ENCODE measurements around the gene DCDC2C.

The DCDC2C gene

GRCh38 chr2:3737128-3737527, 33.8 kb downstream of the DCDC2C start:
- H3K27ac ChIP-seq (ENCODE audit: low read length) = no peak overlapping the region
- H3K36me3 ChIP-seq (ENCODE audit: insufficient read depth, low read length) = no peaks in the 10 kb centered on the region
- no peaks in the 10 kb centered on the region for H3K4me1 ChIP-seq (ENCODE audit: insufficient read depth, low read length)
- H3K9me3 ChIP-seq (ENCODE audit: insufficient read depth, low read length, severe bottlenecking) = no peaks in the 10 kb centered on the region
- no peak overlapping the region for H3K9ac ChIP-seq (ENCODE audit: low read depth, low read length)
- no peak overlapping the region for H3K4me3 ChIP-seq (ENCODE audit: low read depth in 1 of 2, low read length in 2 of 2)
- no peak overlapping the region for H2AFZ ChIP-seq (ENCODE audit: low read depth, low read length)
- no peak overlapping the region for H3K4me2 ChIP-seq (ENCODE audit: insufficient read depth, low read length)
- DNase-seq (no peak), ATAC-seq (ENCODE audit: insufficient read depth, low read depth) (no peak)
- H3K27me3 ChIP-seq (ENCODE audit: insufficient read depth, low read length, poor library complexity) = peaks cover 8% of the 10 kb centered on the region
- no peaks in the 10 kb centered on the region for H3K79me2 ChIP-seq (ENCODE audit: insufficient read depth, low read length)
- TF ChIP-seq EZH2 (IDR thresholded peaks at IDR 0.05; ENCODE audit: borderline replicate concordance, low read depth, low read length, severe bottlenecking) = no peak
- no peak for TF ChIP-seq CTCF (IDR thresholded peaks at IDR 0.05; ENCODE audit: borderline replicate concordance, extremely low read depth, low read length, poor library complexity, severe bottlenecking)
- no peaks in the 10 kb centered on the region for H4K20me1 ChIP-seq (ENCODE audit: insufficient read depth, low read length)

- no peak for ATAC-seq (ENCODE audit: insufficient read depth, low read depth)
- Histone ChIP-seq H3K27me3 (ENCODE audit: insufficient read depth, low read length, poor library complexity) (peaks cover 3% of the 10 kb centered on the region), H2AFZ (ENCODE audit: low read depth, low read length) (no peak overlapping the region)
Measured at GRCh38 chr2:3738454-3738853, 35.1 kb downstream of the DCDC2C start.

GRCh38 chr2:3739313-3739712, 35.9 kb downstream of the DCDC2C start:
- Histone ChIP-seq H3K27me3 (ENCODE audit: insufficient read depth, low read length, poor library complexity) (no peaks in the 10 kb centered on the region), H3K27ac (ENCODE audit: low read length) (no peak overlapping the region), H4K20me1 (ENCODE audit: insufficient read depth, low read length) (no peaks in the 10 kb centered on the region), H3K9me3 (ENCODE audit: insufficient read depth, low read length, severe bottlenecking) (no peaks in the 10 kb centered on the region), H2AFZ (ENCODE audit: low read depth, low read length) (no peak overlapping the region), H3K4me2 (ENCODE audit: insufficient read depth, low read length) (no peak overlapping the region), H3K4me1 (ENCODE audit: insufficient read depth, low read length) (no peaks in the 10 kb centered on the region), H3K4me3 (ENCODE audit: low read depth in 1 of 2, low read length in 2 of 2) (no peak overlapping the region), H3K9ac (ENCODE audit: low read depth, low read length) (no peak overlapping the region), H3K36me3 (ENCODE audit: insufficient read depth, low read length) (no peaks in the 10 kb centered on the region), H3K79me2 (ENCODE audit: insufficient read depth, low read length) (no peaks in the 10 kb centered on the region)
- DNase-seq (no peak), ATAC-seq (ENCODE audit: insufficient read depth, low read depth) (no peak)
- TF ChIP-seq EZH2 (IDR thresholded peaks at IDR 0.05; ENCODE audit: borderline replicate concordance, low read depth, low read length, severe bottlenecking) (no peak), CTCF (IDR thresholded peaks at IDR 0.05; ENCODE audit: borderline replicate concordance, extremely low read depth, low read length, poor library complexity, severe bottlenecking) (no peak)

More at GRCh38 chr2:3738454-3738853, 35.1 kb downstream of the DCDC2C start:
- Histone ChIP-seq H3K9ac (ENCODE audit: low read depth, low read length) (no peak overlapping the region), H3K79me2 (ENCODE audit: insufficient read depth, low read length) (no peaks in the 10 kb centered on the region), H3K27ac (ENCODE audit: low read length) (no peak overlapping the region), H3K4me2 (ENCODE audit: insufficient read depth, low read length) (no peak overlapping the region), H3K9me3 (ENCODE audit: insufficient read depth, low read length, severe bottlenecking) (no peaks in the 10 kb centered on the region), H3K4me3 (ENCODE audit: low read depth in 1 of 2, low read length in 2 of 2) (no peak overlapping the region), H3K4me1 (ENCODE audit: insufficient read depth, low read length) (no peaks in the 10 kb centered on the region), H4K20me1 (ENCODE audit: insufficient read depth, low read length) (no peaks in the 10 kb centered on the region), H3K36me3 (ENCODE audit: insufficient read depth, low read length) (no peaks in the 10 kb centered on the region)
- DNase-seq = peak; percentile 19
- TF ChIP-seq CTCF (IDR thresholded peaks at IDR 0.05; ENCODE audit: borderline replicate concordance, extremely low read depth, low read length, poor library complexity, severe bottlenecking) (peak; percentile 16), EZH2 (IDR thresholded peaks at IDR 0.05; ENCODE audit: borderline replicate concordance, low read depth, low read length, severe bottlenecking) (no peak)

DNA sequence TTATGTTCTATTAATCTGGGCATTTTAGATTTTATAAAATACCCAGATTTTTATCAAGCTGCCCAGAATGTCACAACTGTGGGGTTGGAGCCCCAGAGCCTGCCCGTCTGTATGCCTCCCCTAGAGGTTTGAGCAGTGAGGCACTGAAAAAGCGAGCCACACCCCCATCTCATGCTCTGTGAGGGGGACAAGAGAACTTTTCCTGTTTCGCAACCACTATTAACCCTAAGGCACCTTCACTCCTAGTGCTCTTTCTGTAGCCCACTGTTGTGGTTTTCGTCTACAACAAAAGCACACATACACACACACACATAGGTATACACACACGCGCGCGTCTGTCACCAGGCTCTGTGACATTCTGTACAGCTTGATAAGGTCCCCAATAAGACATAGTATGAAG, 38.0 kb downstream of the DCDC2C start:
- Histone ChIP-seq H2AFZ (ENCODE audit: low read depth, low read length) (no peak overlapping the region), H3K4me3 (ENCODE audit: low read depth in 1 of 2, low read length in 2 of 2) (no peak overlapping the region), H3K36me3 (ENCODE audit: insufficient read depth, low read length) (no peaks in the 10 kb centered on the region), H3K4me2 (ENCODE audit: insufficient read depth, low read length) (no peak overlapping the region), H3K27me3 (ENCODE audit: insufficient read depth, low read length, poor library complexity) (no peaks in the 10 kb centered on the region), H3K9ac (ENCODE audit: low read depth, low read length) (no peak overlapping the region), H3K27ac (ENCODE audit: low read length) (no peak overlapping the region), H3K79me2 (ENCODE audit: insufficient read depth, low read length) (no peaks in the 10 kb centered on the region), H3K4me1 (ENCODE audit: insufficient read depth, low read length) (no peaks in the 10 kb centered on the region), H4K20me1 (ENCODE audit: insufficient read depth, low read length) (no peaks in the 10 kb centered on the region), H3K9me3 (ENCODE audit: insufficient read depth, low read length, severe bottlenecking) (no peaks in the 10 kb centered on the region)
- TF ChIP-seq EZH2 (IDR thresholded peaks at IDR 0.05; ENCODE audit: borderline replicate concordance, low read depth, low read length, severe bottlenecking) = no peak
- TF ChIP-seq CTCF (IDR thresholded peaks at IDR 0.05; ENCODE audit: borderline replicate concordance, extremely low read depth, low read length, poor library complexity, severe bottlenecking) = no peak
- DNase-seq = peak; percentile 5
- peak; percentile 39; the same call in 1 of the 3 replicates for ATAC-seq (ENCODE audit: insufficient read depth, low read depth)
